WTC11 (cell line): ENCODE data around the gene MYCBP2. TPM values are rescaled to one million over a fixed set of nuclear protein-coding genes. Genes with fewer than 3 reads are reported as not detected.

ENCODE experiments used
- ATAC-seq: fragments of 200-7000 bp; cut with Tn5 transposase; 2 replicates; pipeline ENCODE4 v1.10.0; 2021; ENCODE audit warnings: mild to moderate bottlenecking, moderate library complexity
- CTCF ChIA-PET: fragments of 300-600 bp; sonication (Branson Sonifier 250); formaldehyde crosslinking; loops from one replicate; lab custom pipeline; 2021; ENCODE audit warnings: antibody characterized with exemption; lab: Charles Lee
- POLR2A ChIA-PET: fragments of 350-600 bp; sonication (Branson Sonifier 250); formaldehyde crosslinking; loops from one replicate; lab custom pipeline; 2021; ENCODE audit warnings: antibody characterized with exemption; lab: Charles Lee
- DNase-seq: peaks from one replicate; pipeline ENCODE4 v3.0.0; 2021; ENCODE audit warnings: low spot score
- H3K27ac Mint-ChIP-seq: 2 replicates; pipeline ENCODE4 v1.8.0; 2021; ENCODE audit warnings: mixed read lengths
- H3K27me3 Mint-ChIP-seq: 2 replicates; pipeline ENCODE4 v1.8.0; 2021; ENCODE audit warnings: low read depth, mild to moderate bottlenecking, moderate library complexity, mixed read lengths
- H3K36me3 Mint-ChIP-seq: 2 replicates; pipeline ENCODE4 v1.8.0; 2021; ENCODE audit warnings: mixed read lengths
- H3K4me1 Mint-ChIP-seq: 2 replicates; pipeline ENCODE4 v1.8.0; 2022; ENCODE audit warnings: mixed read lengths
- H3K4me3 Mint-ChIP-seq: 2 replicates; pipeline ENCODE4 v1.8.0; 2021; ENCODE audit warnings: mild to moderate bottlenecking, moderate library complexity, mixed read lengths
- H3K9me3 Mint-ChIP-seq: 2 replicates; pipeline ENCODE4 v1.8.0; 2021; ENCODE audit warnings: mixed read lengths
- ATF1 ChIP-seq: sonication (generic); formaldehyde crosslinking; IDR thresholded peaks from 2 replicates; pipeline ENCODE4 v1.8.1; 2023; ENCODE audit warnings: mild to moderate bottlenecking, moderate library complexity, missing genetic modification reagents
- E2F5 ChIP-seq: sonication (generic); formaldehyde crosslinking; IDR thresholded peaks from 2 replicates; pipeline ENCODE4 v1.8.1; 2022; ENCODE audit warnings: mild to moderate bottlenecking, moderate library complexity, missing genetic modification reagents
- EMX1 ChIP-seq: fragments of 250-450 bp; sonication (Bioruptor Pico); IDR thresholded peaks from 2 replicates; pipeline ENCODE4 v1.8.0; 2021; ENCODE audit warnings: mild to moderate bottlenecking
- ETV6 ChIP-seq: sonication (generic); formaldehyde crosslinking; IDR thresholded peaks from 2 replicates; pipeline ENCODE4 v1.8.1; 2022; ENCODE audit warnings: mild to moderate bottlenecking, missing genetic modification reagents
- GABPB1 ChIP-seq: sonication (generic); formaldehyde crosslinking; IDR thresholded peaks from 2 replicates; pipeline ENCODE4 v1.8.1; 2023; ENCODE audit warnings: mild to moderate bottlenecking, missing genetic modification reagents
- GTF2I ChIP-seq: fragments of 250-450 bp; sonication (Bioruptor Pico); conservative IDR thresholded peaks from 2 replicates; pipeline ENCODE4 v1.4.0; 2021; ENCODE audit warnings: mild to moderate bottlenecking
- IRF1 ChIP-seq: sonication (generic); formaldehyde crosslinking; IDR thresholded peaks from 2 replicates; pipeline ENCODE4 v1.8.0; 2023; ENCODE audit warnings: missing genetic modification reagents
- IRF2 ChIP-seq: sonication (generic); formaldehyde crosslinking; IDR thresholded peaks from 2 replicates; pipeline ENCODE4 v1.8.0; 2022; ENCODE audit warnings: low read depth, missing genetic modification reagents, borderline replicate concordance
- MLX ChIP-seq: sonication (generic); formaldehyde crosslinking; IDR thresholded peaks from 2 replicates; pipeline ENCODE4 v1.8.1; 2023; ENCODE audit warnings: mild to moderate bottlenecking, missing genetic modification reagents, moderate library complexity
- NFE2L1 ChIP-seq: sonication (generic); formaldehyde crosslinking; IDR thresholded peaks from 2 replicates; pipeline ENCODE4 v1.8.1; 2023; ENCODE audit warnings: missing genetic modification reagents
- NR2C2 ChIP-seq: sonication (generic); formaldehyde crosslinking; IDR thresholded peaks from 2 replicates; pipeline ENCODE4 v1.8.0; 2022; ENCODE audit warnings: mild to moderate bottlenecking, missing genetic modification reagents
- OVOL2 ChIP-seq: fragments of 250-450 bp; sonication (Bioruptor Pico); IDR thresholded peaks from 2 replicates; pipeline ENCODE4 v1.9.0; 2021; ENCODE audit warnings: mild to moderate bottlenecking, borderline replicate concordance
- PRRX2 ChIP-seq: fragments of 250-450 bp; sonication (Bioruptor Pico); IDR thresholded peaks from 2 replicates; pipeline ENCODE4 v1.8.0; 2021; ENCODE audit warnings: mild to moderate bottlenecking
- RORB ChIP-seq: fragments of 250-450 bp; sonication (Bioruptor Pico); IDR thresholded peaks from 2 replicates; pipeline ENCODE4 v1.9.0; 2021; ENCODE audit warnings: mild to moderate bottlenecking
- STAT6 ChIP-seq: sonication (generic); formaldehyde crosslinking; conservative IDR thresholded peaks from 2 replicates; pipeline ENCODE4 v1.8.1; 2023; ENCODE audit warnings: mild to moderate bottlenecking, low read depth, missing genetic modification reagents, moderate library complexity
- USF1 ChIP-seq: sonication (generic); formaldehyde crosslinking; IDR thresholded peaks from 2 replicates; pipeline ENCODE4 v1.8.0; 2022; ENCODE audit warnings: mild to moderate bottlenecking, missing genetic modification reagents
- ZBTB21 ChIP-seq: sonication (generic); formaldehyde crosslinking; IDR thresholded peaks from 2 replicates; pipeline ENCODE4 v1.8.1; 2023; ENCODE audit warnings: mild to moderate bottlenecking, missing genetic modification reagents, borderline replicate concordance
- ZMAT4 ChIP-seq: fragments of 250-450 bp; sonication (Bioruptor Pico); IDR thresholded peaks from 2 replicates; pipeline ENCODE4 v1.9.0; 2021; ENCODE audit warnings: mild to moderate bottlenecking
- ZNF317 ChIP-seq: sonication (generic); formaldehyde crosslinking; IDR thresholded peaks from 2 replicates; pipeline ENCODE4 v1.8.1; 2023; ENCODE audit warnings: low read depth, mild to moderate bottlenecking, moderate library complexity, missing genetic modification reagents, borderline replicate concordance
- ZNF396 ChIP-seq: fragments of 250-450 bp; sonication (Bioruptor Pico); IDR thresholded peaks from 2 replicates; pipeline ENCODE4 v1.8.0; 2021; ENCODE audit warnings: mild to moderate bottlenecking, moderate library complexity, borderline replicate concordance
- ZNF532 ChIP-seq: fragments of 250-450 bp; sonication (Bioruptor Pico); IDR thresholded peaks from 2 replicates; pipeline ENCODE4 v1.9.0; 2021; ENCODE audit warnings: mild to moderate bottlenecking, borderline replicate concordance
- ZSCAN18 ChIP-seq: fragments of 250-450 bp; sonication (Bioruptor Pico); IDR thresholded peaks from 2 replicates; pipeline ENCODE4 v2.1.2; 2022; ENCODE audit warnings: mild to moderate bottlenecking, moderate library complexity
- total RNA-seq: library from RNA; stranded (reverse); gene quantifications from 3 replicates; pipeline ENCODE4 v1.2.3, GENCODE V29; 2021

The MYCBP2 gene
- total RNA-seq, 1 experiment from 2014 or later, result 54.3 TPM

GRCh38 chr13:77095288-77095687 is 231.6 kb downstream of the MYCBP2 start:
- Mint-ChIP-seq H3K4me1 (peaks cover 14% of the 10 kb centered on the region), H3K27ac (peak overlapping the region; percentile 89), H3K9me3 (no peaks in the 10 kb centered on the region), H3K27me3 (no peaks in the 10 kb centered on the region), H3K4me3 (no peak overlapping the region), H3K36me3 (peaks cover 22% of the 10 kb centered on the region)
- TF ChIP-seq NR2C2 (CRISPR knock-in tag) (no peak), NFE2L1 (no peak), PRRX2 (CRISPR knock-in tag) (no peak), IRF2 (no peak), OVOL2 (CRISPR knock-in tag) (no peak), ZNF532 (no peak), ZNF317 (CRISPR knock-in tag) (no peak), ZNF396 (CRISPR knock-in tag) (no peak), USF1 (CRISPR knock-in tag) (no peak), GABPB1 (CRISPR knock-in tag) (no peak), IRF1 (CRISPR knock-in tag) (no peak), ETV6 (no peak)
- peak; percentile 75 for ATAC-seq
- CTCF ChIA-PET, result interaction anchor here (1.4 kb wide), 1 partner anchor 383 kb away, joined by 5 read pairs; no protein-coding TSS in a partner anchor
- POLR2A ChIA-PET, result no interaction called here
- no peak for DNase-seq

GRCh38 chr13:77094773-77095172 is 232.1 kb downstream of the MYCBP2 start:
- ChIA-PET POLR2A (no interaction called here), CTCF (interaction anchor here (1.4 kb wide), 1 partner anchor 384 kb away, joined by 5 read pairs; no protein-coding TSS in a partner anchor)
- H3K36me3 Mint-ChIP-seq, result peaks cover 22% of the 10 kb centered on the region
- no peaks in the 10 kb centered on the region for H3K27me3 Mint-ChIP-seq
- H3K9me3 Mint-ChIP-seq, result no peaks in the 10 kb centered on the region
- peak overlapping the region; percentile 13; the same call in 1 of the 2 replicates for H3K27ac Mint-ChIP-seq
- peaks cover 14% of the 10 kb centered on the region for H3K4me1 Mint-ChIP-seq
- DNase-seq (no peak), ATAC-seq (peak; percentile 36; the same call in 1 of the 2 replicates)
- H3K4me3 Mint-ChIP-seq, result no peak overlapping the region
- no peak for TF ChIP-seq GTF2I (CRISPR knock-in tag)
- no peak for TF ChIP-seq ZBTB21
- TF ChIP-seq IRF1 (CRISPR knock-in tag), result no peak
- TF ChIP-seq RORB (CRISPR knock-in tag), result no peak
- no peak for TF ChIP-seq PRRX2 (CRISPR knock-in tag)
- TF ChIP-seq MLX, result no peak
- TF ChIP-seq E2F5, result no peak
- TF ChIP-seq ZMAT4 (CRISPR knock-in tag), result no peak
- TF ChIP-seq ZNF317 (CRISPR knock-in tag), result no peak
- TF ChIP-seq ZSCAN18 (CRISPR knock-in tag), result no peak
- no peak for TF ChIP-seq EMX1 (CRISPR knock-in tag)
- TF ChIP-seq STAT6 (CRISPR knock-in tag), result no peak
- no peak for TF ChIP-seq ATF1 (CRISPR knock-in tag)
- TF ChIP-seq ZNF396 (CRISPR knock-in tag), result no peak
